ENCODE measurements around the gene CDH4.
"Not testable (repeated sequence)": the region's sequence is repeated elsewhere in the genome, so short reads cannot be mapped to it uniquely, and the experiment has no call there.

CDH4 gene

DNA sequence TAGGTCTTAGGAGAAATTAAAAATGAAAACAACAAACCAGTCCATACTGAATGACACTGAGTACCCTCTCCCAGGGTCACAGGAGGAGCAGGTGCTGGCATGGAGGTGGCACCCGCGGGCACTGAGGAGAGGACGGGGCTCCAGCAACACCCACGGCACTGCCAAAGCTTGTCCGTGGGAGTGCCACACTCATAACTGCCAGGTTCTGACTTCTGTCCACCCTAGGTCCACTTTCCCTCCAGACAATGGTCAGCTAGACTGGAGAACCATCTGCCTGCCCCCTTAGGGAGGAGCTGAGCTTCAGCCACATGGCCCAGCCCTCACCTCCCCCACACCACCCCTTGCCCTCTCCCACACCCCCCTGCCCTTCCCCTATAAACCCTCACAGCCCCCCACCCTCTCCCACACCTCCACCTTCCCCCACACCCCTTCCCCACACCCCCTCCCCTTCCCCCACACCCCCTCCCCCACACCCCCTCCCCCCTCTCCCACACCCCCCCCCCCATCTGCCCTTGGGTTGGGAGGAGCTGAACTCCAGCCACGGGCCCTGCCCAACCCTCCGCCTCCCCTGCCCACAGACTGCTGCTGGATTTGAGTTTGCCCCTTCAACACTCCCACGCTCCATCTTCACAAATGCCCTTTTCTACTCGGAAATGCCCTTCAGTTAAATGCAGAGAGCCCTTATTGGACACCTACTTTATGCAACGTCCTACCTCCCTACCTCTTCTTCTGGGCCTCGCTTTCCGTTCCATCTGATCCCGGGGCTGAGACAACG, 684.1 kb downstream of the CDH4 start:
- DNase-seq (ENCODE audit: low spot score), result no peak
- no peak for FAIRE-seq

DNA sequence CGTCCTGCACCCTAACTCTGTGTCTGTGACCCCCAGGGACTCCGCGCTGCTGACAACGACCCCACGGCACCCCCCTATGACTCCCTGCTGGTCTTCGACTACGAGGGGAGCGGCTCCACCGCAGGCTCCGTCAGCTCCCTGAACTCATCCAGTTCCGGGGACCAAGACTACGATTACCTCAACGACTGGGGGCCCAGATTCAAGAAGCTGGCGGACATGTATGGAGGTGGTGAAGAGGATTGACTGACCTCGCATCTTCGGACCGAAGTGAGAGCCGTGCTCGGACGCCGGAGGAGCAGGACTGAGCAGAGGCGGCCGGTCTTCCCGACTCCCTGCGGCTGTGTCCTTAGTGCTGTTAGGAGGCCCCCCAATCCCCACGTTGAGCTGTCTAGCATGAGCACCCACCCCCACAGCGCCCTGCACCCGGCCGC, 684.7 kb downstream of the CDH4 start:
- no peak for FAIRE-seq

GRCh38 chr20:61937146-61937962, 685.3 kb downstream of the CDH4 start:
- FAIRE-seq (no peak), DNase-seq (ENCODE audit: low spot score) (no peak)

More for the DNA sequence above, 684.7 kb downstream of the CDH4 start:
- DNase-seq (ENCODE audit: low spot score), result no peak

DNA sequence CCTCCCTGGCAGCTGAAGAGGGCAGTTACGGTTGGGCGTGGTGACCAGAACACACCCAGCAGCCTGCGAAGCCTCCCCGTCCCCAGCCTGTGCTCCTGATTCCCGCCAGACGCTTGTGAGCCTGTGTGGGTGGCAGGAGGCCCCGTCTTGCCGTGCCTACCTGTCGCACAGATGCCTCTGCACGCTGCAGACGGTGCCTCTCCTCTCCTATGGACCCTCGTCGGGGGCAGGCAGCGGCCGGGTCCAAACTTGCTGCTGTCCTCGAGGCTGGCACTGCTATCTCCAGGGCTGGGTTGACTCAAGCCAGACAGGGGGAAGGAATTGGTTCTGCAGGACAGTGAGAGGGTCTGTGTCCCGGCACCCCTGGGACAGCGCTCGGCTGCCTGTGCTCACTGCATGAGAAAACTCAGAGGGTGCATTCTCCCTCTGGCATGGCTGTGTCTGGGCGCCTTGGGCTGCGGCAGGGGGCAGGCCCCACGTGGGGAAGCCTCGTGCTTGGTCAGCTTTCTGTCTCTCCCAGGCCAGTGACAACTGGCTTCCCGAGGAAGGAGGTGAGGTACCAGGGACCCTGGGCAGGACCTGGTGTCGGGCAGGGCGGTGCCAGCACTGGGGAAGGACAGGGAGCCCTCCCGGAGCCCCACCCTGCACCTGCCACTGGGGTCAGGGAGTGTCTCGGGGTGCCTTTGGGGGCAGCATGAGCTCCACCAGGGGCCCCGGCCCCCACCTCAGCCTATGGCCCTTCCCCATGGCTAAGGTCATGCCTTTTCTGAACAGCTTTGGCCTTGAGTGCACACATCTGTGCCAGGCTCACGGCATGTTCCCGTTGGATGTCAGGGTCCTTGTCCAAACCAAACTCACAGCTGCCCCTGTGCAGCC, 686.1 kb downstream of the CDH4 start:
- DNase-seq (ENCODE audit: low spot score) (no peak), FAIRE-seq (no peak)

DNA sequence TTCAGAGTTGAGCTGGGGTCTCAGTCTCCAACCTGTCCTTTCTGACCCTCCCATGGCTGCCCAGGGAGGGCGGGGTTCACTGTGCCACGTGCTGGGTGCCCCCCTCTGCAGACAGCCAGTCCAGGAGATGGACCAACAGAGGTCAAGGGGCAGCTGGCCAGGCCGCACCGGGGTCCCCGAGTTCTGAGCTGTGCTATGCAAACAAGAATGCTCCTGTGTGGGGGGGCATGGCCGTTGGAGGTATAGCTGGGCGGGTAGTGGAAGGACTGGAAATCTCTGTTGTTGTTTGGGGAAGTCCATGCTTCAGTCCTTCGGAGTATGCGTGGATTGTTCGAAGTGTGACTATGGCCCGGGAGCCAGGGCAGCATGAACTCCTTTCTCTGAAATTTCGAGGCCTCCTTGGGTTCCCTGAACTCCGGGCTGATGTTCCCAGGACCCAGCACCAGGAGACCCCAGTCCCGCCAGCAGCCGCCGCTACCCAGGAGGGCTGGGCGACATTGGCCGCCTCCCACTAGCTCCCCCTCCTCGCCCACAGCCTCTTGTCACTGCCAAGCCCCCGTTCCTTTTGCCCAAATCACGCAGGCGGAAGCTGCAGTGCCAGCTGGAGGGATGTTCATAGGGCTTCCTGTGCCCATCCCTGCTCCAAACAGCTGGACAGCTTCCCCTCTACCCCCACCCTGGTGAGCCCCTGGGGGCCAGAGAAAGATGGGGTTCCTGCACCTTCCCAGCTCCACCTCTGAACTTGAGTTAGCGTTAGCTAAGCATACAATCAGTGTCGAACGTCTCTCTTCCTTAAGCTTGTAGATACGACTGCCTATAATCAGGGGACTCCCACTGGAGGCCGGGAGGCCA, 687.0 kb downstream of the CDH4 start:
- DNase-seq (ENCODE audit: low spot score), result no peak
- FAIRE-seq, result no peak

GRCh38 chr20:61939691-61940360, 687.8 kb downstream of the CDH4 start:
- FAIRE-seq, result no peak
- DNase-seq (ENCODE audit: low spot score), result no peak

DNA sequence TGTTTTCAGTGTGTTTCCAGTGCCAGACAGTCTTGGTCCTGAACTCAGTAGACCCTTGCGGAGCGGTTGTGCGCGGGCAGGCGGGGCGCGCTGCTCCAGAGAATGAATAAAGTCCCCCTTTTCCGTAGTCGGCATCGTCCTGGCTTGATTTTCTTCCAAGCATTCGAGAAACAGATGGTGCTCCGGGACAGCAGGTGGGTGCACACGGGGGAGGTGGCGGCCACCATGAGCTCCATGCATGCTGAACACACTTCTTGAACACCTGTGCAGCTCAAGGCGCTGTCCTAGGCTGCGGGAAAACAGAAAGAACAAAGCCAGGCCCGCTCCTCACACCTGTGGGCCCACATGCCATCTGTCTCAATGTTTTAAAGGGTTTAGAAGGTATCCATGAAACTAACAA, 688.4 kb downstream of the CDH4 start:
- DNase-seq (ENCODE audit: low spot score), result no peak
- no peak for FAIRE-seq

DNA sequence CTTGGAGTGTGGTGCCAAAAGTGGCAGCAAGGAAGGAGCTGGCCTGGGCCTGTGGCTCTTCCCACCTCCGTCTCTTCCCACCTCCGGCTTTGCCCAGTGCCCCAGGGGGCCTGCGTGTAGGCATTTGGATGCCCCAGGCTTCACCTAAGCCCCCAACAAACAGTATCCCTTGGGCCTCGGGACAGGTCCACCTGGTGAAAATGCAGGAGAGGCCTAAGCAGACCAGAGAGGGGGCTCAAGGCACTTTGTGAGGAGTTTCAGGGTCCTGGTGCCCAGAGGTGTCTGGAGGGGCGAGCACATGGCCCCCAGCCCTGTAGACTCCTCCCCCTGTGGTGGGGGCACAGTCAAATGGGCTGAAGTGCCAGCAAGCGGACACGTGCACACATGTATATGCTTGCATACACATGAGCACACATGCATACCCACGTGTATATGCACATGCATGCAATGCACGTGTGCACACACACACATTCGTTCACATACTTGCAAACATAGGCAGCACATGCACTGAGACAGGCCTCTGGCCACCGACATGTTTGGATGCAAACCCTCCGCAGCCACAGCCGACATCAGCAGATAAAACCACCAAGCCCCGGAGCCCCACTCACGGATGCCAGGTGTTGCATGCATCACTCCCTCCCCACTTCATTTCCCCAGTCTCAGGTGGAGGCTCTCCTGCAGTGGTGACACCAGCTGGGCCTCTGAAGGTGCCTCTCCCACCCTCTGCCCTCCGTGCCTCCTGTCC, 689.1 kb downstream of the CDH4 start:
- DNase-seq (ENCODE audit: low spot score) (no peak), FAIRE-seq (no peak)

- DNase-seq (ENCODE audit: low spot score) (no peak), FAIRE-seq (no peak)
These were observed 689.8 kb downstream of the CDH4 start for GRCh38 chr20:61941721-61942405.

GRCh38 chr20:61942526-61942925, 690.5 kb downstream of the CDH4 start:
- no peak for DNase-seq (ENCODE audit: low spot score)
- no peak for FAIRE-seq

GRCh38 chr20:61944967-61945366, 692.9 kb downstream of the CDH4 start:
- not testable (repeated sequence) for FAIRE-seq; DNase-seq (ENCODE audit: low spot score)

GRCh38 chr20:61945495-61945894, 693.4 kb downstream of the CDH4 start:
- not testable (repeated sequence) for DNase-seq (ENCODE audit: low spot score); FAIRE-seq

DNA sequence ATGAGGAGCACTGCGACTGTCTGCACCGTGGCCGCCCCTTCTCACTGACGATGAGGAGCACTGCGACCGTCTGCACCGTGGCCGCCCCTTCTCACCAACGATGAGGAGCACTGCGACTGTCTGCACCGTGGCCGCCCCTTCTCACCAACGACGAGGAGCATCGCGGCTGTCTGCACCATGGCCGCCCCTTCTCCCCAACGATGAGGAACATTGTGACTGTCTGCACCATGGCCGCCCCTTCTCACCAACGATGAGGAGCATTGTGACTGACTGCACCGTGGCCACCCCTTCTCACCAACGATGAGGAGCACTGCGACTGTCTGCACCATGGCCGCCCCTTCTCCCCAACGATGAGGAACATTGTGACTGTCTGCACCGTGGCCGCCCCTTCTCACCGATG, 696.0 kb downstream of the CDH4 start:
- DNase-seq (ENCODE audit: low spot score); FAIRE-seq: not testable (repeated sequence)

- FAIRE-seq (no peak), DNase-seq (ENCODE audit: low spot score) (no peak)
These were observed 696.7 kb downstream of the CDH4 start for GRCh38 chr20:61948586-61949362.

DNA sequence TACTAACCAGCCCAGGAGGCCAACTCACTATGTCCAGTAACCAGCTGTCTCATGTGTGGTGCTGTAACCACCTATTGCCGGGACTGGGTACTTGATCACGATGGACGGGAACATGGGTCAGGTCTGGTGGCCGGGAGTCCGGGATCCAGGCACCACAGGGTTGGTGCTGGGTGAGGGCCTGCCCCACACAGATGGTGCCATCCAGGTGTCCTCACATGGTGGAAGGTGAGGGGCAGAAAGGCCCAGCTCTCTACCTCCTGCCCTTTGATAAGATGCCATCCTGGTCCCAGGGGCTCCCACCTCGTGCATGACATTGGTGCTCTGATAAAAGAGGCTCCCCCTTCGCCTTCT, 697.3 kb downstream of the CDH4 start:
- FAIRE-seq, result no peak

DNA sequence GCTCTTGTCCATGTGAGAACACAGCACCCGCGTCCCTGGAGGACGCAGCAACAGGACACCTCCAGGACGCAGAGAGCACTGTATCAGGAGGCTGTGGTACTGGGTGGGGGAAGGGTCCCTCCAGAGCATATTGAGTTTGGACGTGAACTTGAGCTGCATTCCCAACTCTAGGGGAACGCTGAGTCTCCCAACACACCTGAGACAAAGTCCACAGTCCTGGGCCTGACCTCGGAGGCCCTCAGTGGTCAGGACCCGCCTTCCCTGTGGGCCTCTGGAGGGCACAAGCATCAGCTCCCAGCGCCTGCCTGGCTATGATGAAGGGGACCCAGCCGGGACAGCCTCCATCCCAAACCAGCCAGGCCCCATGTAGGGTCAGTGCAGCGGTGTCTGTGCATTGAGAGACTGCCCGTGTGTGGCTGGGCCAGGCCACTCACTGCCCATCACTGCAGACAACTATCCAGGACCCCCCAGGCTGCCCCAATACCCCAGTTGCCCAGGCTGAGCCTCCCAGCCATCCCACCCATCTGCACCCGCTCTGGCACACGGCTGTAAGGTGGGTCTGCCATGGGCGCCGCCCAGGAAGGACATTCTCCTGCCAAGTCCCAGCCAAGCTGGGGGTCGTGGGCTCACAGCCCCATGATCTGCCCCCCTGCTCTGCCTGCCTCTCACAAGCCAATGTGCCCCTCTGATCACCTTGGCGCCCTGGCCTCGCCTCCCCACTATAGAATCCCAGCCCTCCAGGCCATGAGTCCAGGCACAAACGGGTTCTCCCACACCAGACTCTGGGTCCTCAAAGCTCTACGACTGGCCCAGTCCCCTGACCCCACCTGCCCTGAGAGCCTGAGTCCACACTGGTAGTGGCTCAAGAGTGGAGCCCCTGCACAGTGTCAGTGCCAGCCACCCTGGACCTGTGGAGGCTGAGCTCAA, 697.9 kb downstream of the CDH4 start:
- DNase-seq (ENCODE audit: low spot score) (no peak), FAIRE-seq (no peak)

More for the DNA sequence above, 697.3 kb downstream of the CDH4 start:
- DNase-seq (ENCODE audit: low spot score), result no peak

- DNase-seq (ENCODE audit: low spot score), result no peak
- FAIRE-seq, result no peak
These were observed 698.6 kb downstream of the CDH4 start for GRCh38 chr20:61950641-61951071.
